Esophagus muscularis mucosa (tissue), 4 donors: ENCODE measurements around the gene CUX1. TPM values are rescaled to one million over a fixed set of nuclear protein-coding genes. Genes with fewer than 3 reads are reported as not detected.

Experiments
- DNase-seq: peaks from one replicate; pipeline ENCODE4 v3.0.0-alpha.2; 2017; ENCODE audit errors: extremely low spot score
- H3K27ac ChIP-seq, 4 donors: fragments of 200-600 bp; sonication (generic); replicated peaks in 1 of 4; 1 replicate in 3 of 4; 2 replicates in 1 of 4; pipeline ENCODE4 v1.5.1; 2016 to 2019; ENCODE audit warnings: mild to moderate bottlenecking in 1 of 4
- H3K27me3 ChIP-seq, 4 donors: fragments of 200-600 bp; sonication (generic); one replicate each; pipeline versions ENCODE4 v1.5.1 to v1.6.0; 2016 to 2019
- H3K36me3 ChIP-seq, 4 donors: fragments of 200-600 bp; sonication (generic); one replicate each; pipeline ENCODE4 v1.5.1; 2016 to 2019
- H3K4me1 ChIP-seq, 4 donors: fragments of 200-600 bp; sonication (generic); one replicate each; pipeline ENCODE4 v1.5.1; 2016 to 2019
- H3K4me3 ChIP-seq, 4 donors: fragments of 200-600 bp; sonication (generic); 1 replicate in 2 of 4; 2 replicates in 2 of 4; pipeline ENCODE4 v1.5.1; 2016 to 2019; ENCODE audit warnings: mild to moderate bottlenecking in 4 of 4, moderate library complexity in 1 of 4
- H3K9me3 ChIP-seq, 4 donors: fragments of 200-600 bp; sonication (generic); 1 replicate in 3 of 4; 2 replicates in 1 of 4; pipeline ENCODE4 v1.5.1; 2016 to 2019
- EP300 ChIP-seq: sonication (generic); formaldehyde crosslinking; IDR thresholded peaks from one replicate; pipeline ENCODE4 v1.6.1; 2017; ENCODE audit warnings: antibody characterized with exemption
- POLR2A ChIP-seq: fragments of 450-650 bp; IDR thresholded peaks from one replicate; pipeline ENCODE4 v1.6.1; 2017; ENCODE audit warnings: antibody characterized with exemption, moderate library complexity, mild to moderate bottlenecking, low read depth
- POLR2AphosphoS5 ChIP-seq, 2 donors: sonication (generic); formaldehyde crosslinking; IDR thresholded peaks; one replicate each; pipeline ENCODE4 v1.6.1; 2017; ENCODE audit warnings: antibody characterized with exemption in 2 of 2
- WGBS: methylation state at CpG from one replicate; pipeline ENCODE4 v1.1.5; 2018; 5-methylcytosine and 5-hydroxymethylcytosine counted together
- intact Hi-C: fragments of 100-400 bp; cut with DNase I; formaldehyde crosslinking; loops from one replicate; pipeline ENCODE4 v1.15.1; 2023
- total RNA-seq, 4 donors: library from RNA; depleted of rRNA; stranded (reverse); fragments of >200 nt; gene quantifications; one replicate each; pipeline versions ENCODE4 v1.1.0 to v1.2.1, GENCODE V29; 2016
- TF ChIP-seq, protein P1 (sequence below), 3 experiments: fragments of 200-600 bp in 2 of 3; fragments of 450-650 bp in 1 of 3; sonication (generic) in 2 of 3; IDR thresholded peaks; one replicate each; pipeline ENCODE4 v1.5.1; 2017 to 2019; ENCODE audit warnings: antibody characterized with exemption in 3 of 3, mild to moderate bottlenecking in 2 of 3, moderate library complexity in 1 of 3

Gene CUX1
- total RNA-seq, 4 donors from 2014 or later = 61.5 to 136 (median 92.3) TPM

GRCh38 chr7:101964680-101965452 lies 147.4 kb downstream of the CUX1 start:
- no peak overlapping the region for H3K4me3 ChIP-seq
- no peak for TF ChIP-seq POLR2AphosphoS5 (IDR thresholded peaks at IDR 0.05)
- TF ChIP-seq POLR2A = no peak
- TF ChIP-seq, protein P1, sequence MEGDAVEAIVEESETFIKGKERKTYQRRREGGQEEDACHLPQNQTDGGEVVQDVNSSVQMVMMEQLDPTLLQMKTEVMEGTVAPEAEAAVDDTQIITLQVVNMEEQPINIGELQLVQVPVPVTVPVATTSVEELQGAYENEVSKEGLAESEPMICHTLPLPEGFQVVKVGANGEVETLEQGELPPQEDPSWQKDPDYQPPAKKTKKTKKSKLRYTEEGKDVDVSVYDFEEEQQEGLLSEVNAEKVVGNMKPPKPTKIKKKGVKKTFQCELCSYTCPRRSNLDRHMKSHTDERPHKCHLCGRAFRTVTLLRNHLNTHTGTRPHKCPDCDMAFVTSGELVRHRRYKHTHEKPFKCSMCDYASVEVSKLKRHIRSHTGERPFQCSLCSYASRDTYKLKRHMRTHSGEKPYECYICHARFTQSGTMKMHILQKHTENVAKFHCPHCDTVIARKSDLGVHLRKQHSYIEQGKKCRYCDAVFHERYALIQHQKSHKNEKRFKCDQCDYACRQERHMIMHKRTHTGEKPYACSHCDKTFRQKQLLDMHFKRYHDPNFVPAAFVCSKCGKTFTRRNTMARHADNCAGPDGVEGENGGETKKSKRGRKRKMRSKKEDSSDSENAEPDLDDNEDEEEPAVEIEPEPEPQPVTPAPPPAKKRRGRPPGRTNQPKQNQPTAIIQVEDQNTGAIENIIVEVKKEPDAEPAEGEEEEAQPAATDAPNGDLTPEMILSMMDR (IDR thresholded peaks at IDR 0.05) = no peak
- no peaks in the 10 kb centered on the region for H3K9me3 ChIP-seq
- intact Hi-C loops = no loop called here
- no peaks in the 10 kb centered on the region for H3K36me3 ChIP-seq
- 86% methylated on average over 18 of the region's 18 CpGs for WGBS
- no peak for DNase-seq
- no peak overlapping the region for H3K27ac ChIP-seq
- no peaks in the 10 kb centered on the region for H3K27me3 ChIP-seq
- peaks cover 7 to 32% (median 28%) of the 10 kb centered on the region in 4 donors for H3K4me1 ChIP-seq

- Histone ChIP-seq H3K9me3 (no peaks in the 10 kb centered on the region), H3K4me3 (no peak overlapping the region), H3K36me3 (peaks cover 0 to 3% (median 1%) of the 10 kb centered on the region in 4 donors), H3K27me3 (no peaks in the 10 kb centered on the region), H3K27ac (no peak overlapping the region), H3K4me1 (peaks cover 0 to 7% (median 0%) of the 10 kb centered on the region in 4 donors)
- intact Hi-C loops = no loop called here
- 90% methylated on average over 4 of the region's 6 CpGs for WGBS
- DNase-seq = no peak
- no peak for TF ChIP-seq EP300
These were observed 151.5 kb downstream of the CUX1 start for GRCh38 chr7:101968720-101969466.

DNA sequence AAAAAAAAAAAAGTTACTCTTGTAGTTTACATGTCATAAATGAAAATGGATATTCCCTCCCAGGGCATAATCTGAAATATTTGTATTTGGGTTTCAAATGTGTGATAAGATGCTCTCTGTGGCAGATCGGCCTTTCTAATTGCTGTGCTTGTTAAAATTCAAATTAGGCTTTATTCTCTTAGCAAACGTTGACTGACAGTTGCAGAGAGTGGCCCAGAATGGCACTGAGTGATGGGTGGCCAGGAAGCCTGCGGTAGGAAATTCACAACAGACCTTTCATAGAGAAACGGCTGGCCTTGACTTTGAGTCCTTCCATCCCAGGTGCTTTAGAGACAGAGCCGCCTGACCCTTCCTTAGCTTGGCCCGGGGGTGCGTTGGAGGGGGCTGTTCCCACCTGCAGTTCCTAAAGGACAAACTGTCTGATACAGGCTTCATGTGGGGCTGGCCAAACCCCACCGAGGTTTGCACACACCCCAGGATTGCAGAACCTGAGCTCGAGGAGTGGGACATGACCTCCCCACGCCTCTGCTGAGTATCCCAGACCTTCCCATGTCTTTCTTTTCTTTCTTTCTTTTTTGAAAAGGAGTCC lies 152.7 kb downstream of the CUX1 start:
- H3K4me3 ChIP-seq = no peak overlapping the region
- H3K36me3 ChIP-seq = peaks cover 0 to 3% (median 1%) of the 10 kb centered on the region in 4 donors
- WGBS = 84% methylated on average over 10 of the region's 10 CpGs
- TF ChIP-seq POLR2AphosphoS5 (IDR thresholded peaks at IDR 0.05) (no peak), EP300 (no peak), POLR2A (no peak)
- TF ChIP-seq, protein P1 (IDR thresholded peaks at IDR 0.05) = no peak
- DNase-seq = no peak
- H3K27ac ChIP-seq = no peak overlapping the region
- H3K4me1 ChIP-seq = peaks cover 0 to 7% (median 2%) of the 10 kb centered on the region in 4 donors
- H3K9me3 ChIP-seq = no peaks in the 10 kb centered on the region
- no peaks in the 10 kb centered on the region for H3K27me3 ChIP-seq
- intact Hi-C loops = no loop called here

DNA sequence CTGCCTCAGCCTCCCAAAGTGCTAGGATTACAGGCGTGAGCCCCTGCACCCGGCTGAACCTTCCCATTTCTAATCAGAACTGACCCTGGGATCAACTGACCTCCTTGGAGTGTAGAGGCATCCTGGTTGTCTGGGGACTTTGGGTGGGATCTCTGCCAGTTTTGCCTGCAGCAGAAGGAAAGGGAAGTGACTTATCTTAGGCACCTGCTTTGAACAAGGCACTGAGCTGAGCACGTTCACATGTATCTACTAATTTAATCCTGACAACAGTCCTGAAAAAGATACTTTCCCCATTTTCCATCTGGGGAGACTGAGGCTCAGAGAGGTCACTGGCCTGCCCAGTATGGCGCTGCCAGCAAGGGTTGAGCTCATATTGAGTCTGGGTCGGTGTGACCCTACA lies 153.4 kb downstream of the CUX1 start:
- Histone ChIP-seq H3K9me3 (no peaks in the 10 kb centered on the region), H3K27me3 (no peaks in the 10 kb centered on the region), H3K4me1 (peaks cover 0 to 7% (median 5%) of the 10 kb centered on the region in 4 donors), H3K36me3 (peaks cover 0 to 3% (median 1%) of the 10 kb centered on the region in 4 donors), H3K27ac (no peak overlapping the region), H3K4me3 (no peak overlapping the region)
- DNase-seq = no peak
- intact Hi-C loops = no loop called here
- TF ChIP-seq EP300 (no peak), POLR2AphosphoS5 (IDR thresholded peaks at IDR 0.05) (no peak), POLR2A (no peak)
- TF ChIP-seq, protein P1 (IDR thresholded peaks at IDR 0.05) = no peak
- 97% methylated on average over 4 of the region's 5 CpGs for WGBS

- peaks cover 0 to 8% (median 5%) of the 10 kb centered on the region in 4 donors for H3K4me1 ChIP-seq
- H3K4me3 ChIP-seq = no peak overlapping the region
- intact Hi-C loops = no loop called here
- H3K36me3 ChIP-seq = peaks cover 0 to 3% (median 1%) of the 10 kb centered on the region in 4 donors
- no peak overlapping the region for H3K27ac ChIP-seq
- H3K9me3 ChIP-seq = no peaks in the 10 kb centered on the region
- WGBS = 93% methylated on average over 3 of the region's 3 CpGs
- DNase-seq = no peak
- TF ChIP-seq POLR2AphosphoS5 (IDR thresholded peaks at IDR 0.05) (no peak), EP300 (no peak), POLR2A (no peak)
- TF ChIP-seq, protein P1 (IDR thresholded peaks at IDR 0.05) = no peak
- H3K27me3 ChIP-seq = no peaks in the 10 kb centered on the region
These were observed 154.0 kb downstream of the CUX1 start for GRCh38 chr7:101971457-101971856.
